Peyer's patch (tissue), 4 donors: ENCODE data around the gene GPR108. TPM values are rescaled to one million over a fixed set of nuclear protein-coding genes. Genes with fewer than 3 reads are reported as not detected.
"Not testable (repeated sequence)": the region's sequence is repeated elsewhere in the genome, so short reads cannot be mapped to it uniquely, and the experiment has no call there.

Experiments used
- DNase-seq, 3 donors: peaks; one replicate each; pipeline ENCODE4 v3.0.0-alpha.2; 2017 to 2019
- H3K27ac ChIP-seq, 4 donors: fragments of 200-600 bp; sonication (generic); one replicate each; pipeline ENCODE4 v1.5.1; 2016 to 2019
- H3K27me3 ChIP-seq, 2 donors: fragments of 200-600 bp; sonication (generic); one replicate each; pipeline ENCODE4 v1.5.1; 2019
- H3K36me3 ChIP-seq, 3 donors: fragments of 200-600 bp; sonication (generic); one replicate each; pipeline ENCODE4 v1.5.1; 2016 to 2019
- H3K4me1 ChIP-seq, 4 donors: fragments of 200-600 bp; sonication (generic); one replicate each; pipeline ENCODE4 v1.5.1; 2016 to 2019
- H3K4me3 ChIP-seq, 4 donors: fragments of 200-600 bp; sonication (generic); 1 replicate in 3 of 4; 2 replicates in 1 of 4; pipeline ENCODE4 v1.5.1; 2016 to 2019; ENCODE audit warnings: mild to moderate bottlenecking in 1 of 4
- H3K9me3 ChIP-seq, 4 donors: fragments of 200-600 bp; sonication (generic); one replicate each; pipeline ENCODE4 v1.5.1; 2016 to 2019; ENCODE audit warnings: mild to moderate bottlenecking in 1 of 4
- CTCF ChIP-seq, 6 experiments: fragments of 450-650 bp in 4 of 6; fragments of 200-600 bp in 2 of 6; sonication (generic) in 1 of 6; IDR thresholded peaks; one replicate each; pipeline ENCODE4 v1.5.1; 2017 to 2019; ENCODE audit warnings: antibody characterized with exemption in 6 of 6, mild to moderate bottlenecking in 3 of 6, moderate library complexity in 1 of 6
- POLR2A ChIP-seq, 2 donors: fragments of 450-650 bp; IDR thresholded peaks; one replicate each; pipeline ENCODE4 v1.5.1; 2017; ENCODE audit warnings: antibody characterized with exemption in 2 of 2, mild to moderate bottlenecking in 2 of 2, moderate library complexity in 2 of 2
- total RNA-seq, 4 donors: library from RNA; depleted of rRNA; stranded (reverse); fragments of >200 nt; gene quantifications; one replicate each; pipeline ENCODE4 v1.1.0, GENCODE V29; 2016

Gene GPR108
- total RNA-seq, 4 donors from 2014 or later, result 54.5 to 133 (median 92.2) TPM

DNA sequence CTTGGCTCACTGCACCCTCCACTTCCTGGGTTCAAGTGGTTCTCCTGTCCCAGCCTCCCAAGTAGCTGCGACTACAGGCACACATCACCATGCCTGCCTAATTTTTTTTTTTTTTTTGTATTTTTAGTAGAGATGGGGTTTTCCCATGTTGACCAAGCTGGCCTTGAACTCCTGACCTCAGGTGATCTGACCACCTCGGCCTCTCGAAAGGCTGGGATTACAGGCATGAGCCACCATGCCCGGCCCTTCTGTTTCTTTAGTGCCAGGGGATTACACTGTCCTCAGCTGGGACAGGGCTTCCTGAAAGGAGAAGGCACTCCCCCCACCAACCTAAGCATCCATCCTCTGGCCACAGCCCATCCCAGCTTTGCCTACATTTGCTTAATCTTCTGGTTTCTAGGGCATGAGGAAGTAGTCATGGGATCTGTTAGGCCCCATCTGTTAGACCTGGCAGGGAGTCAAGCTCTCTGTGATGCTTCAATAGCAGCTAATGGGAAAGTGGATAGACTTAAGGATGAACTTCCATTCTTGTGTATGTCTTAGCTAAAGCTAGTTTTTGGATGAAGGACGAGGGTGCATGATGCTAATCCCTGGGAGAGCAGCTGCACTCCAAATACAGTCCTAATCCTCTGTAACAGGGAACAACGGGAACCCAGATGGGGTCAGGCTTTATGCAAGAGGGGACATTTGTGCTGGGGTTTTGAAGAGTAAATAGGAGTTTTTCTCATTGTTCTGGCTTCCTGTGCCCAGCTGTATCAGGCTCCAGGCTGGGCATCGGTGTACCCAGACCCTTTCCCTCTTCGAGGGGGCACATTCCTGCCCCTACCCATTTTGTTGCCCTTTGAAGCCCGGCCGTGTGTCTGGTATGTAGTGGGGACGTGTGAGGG is 37.7 kb upstream of the GPR108 start:
- Histone ChIP-seq H3K36me3 (no peaks in the 10 kb centered on the region), H3K4me1 (peaks cover 0 to 11% (median 0%) of the 10 kb centered on the region in 4 donors), H3K9me3 (no peaks in the 10 kb centered on the region), H3K27me3 (no peaks in the 10 kb centered on the region), H3K4me3 (no peak overlapping the region), H3K27ac (peak overlapping the region in 1 of 4 donors; percentile 5)
- TF ChIP-seq CTCF (IDR thresholded peaks at IDR 0.05) (no peak), POLR2A (IDR thresholded peaks at IDR 0.05) (no peak)
- DNase-seq, result no peak

- peak overlapping the region; percentile 66 to 90 (median 74) for H3K27ac ChIP-seq
- H3K4me1 ChIP-seq, result peaks cover 0 to 11% (median under 1%) of the 10 kb centered on the region in 4 donors
- no peaks in the 10 kb centered on the region for H3K36me3 ChIP-seq
- no peaks in the 10 kb centered on the region for H3K9me3 ChIP-seq
- TF ChIP-seq POLR2A (IDR thresholded peaks at IDR 0.05) (no peak), CTCF (IDR thresholded peaks at IDR 0.05) (no peak)
- peak in 2 of 3 donors; percentile 85 to 86 for DNase-seq
- H3K27me3 ChIP-seq, result no peaks in the 10 kb centered on the region
- peak overlapping the region; percentile 58 to 81 (median 70) for H3K4me3 ChIP-seq
These were observed 36.0 kb upstream of the GPR108 start for GRCh38 chr19:6773323-6773931.

GRCh38 chr19:6772866-6773322 is 35.5 kb upstream of the GPR108 start:
- Histone ChIP-seq H3K4me1 (peaks cover 0 to 11% (median 3%) of the 10 kb centered on the region in 4 donors), H3K36me3 (no peaks in the 10 kb centered on the region), H3K9me3 (no peaks in the 10 kb centered on the region), H3K27me3 (no peaks in the 10 kb centered on the region), H3K4me3 (peak overlapping the region; percentile 58 to 81 (median 70)), H3K27ac (peak overlapping the region; percentile 66 to 90 (median 74))
- TF ChIP-seq POLR2A (IDR thresholded peaks at IDR 0.05), result peak in 1 of 2 donors; percentile 1
- no peak for TF ChIP-seq CTCF (IDR thresholded peaks at IDR 0.05)
- no peak for DNase-seq

DNA sequence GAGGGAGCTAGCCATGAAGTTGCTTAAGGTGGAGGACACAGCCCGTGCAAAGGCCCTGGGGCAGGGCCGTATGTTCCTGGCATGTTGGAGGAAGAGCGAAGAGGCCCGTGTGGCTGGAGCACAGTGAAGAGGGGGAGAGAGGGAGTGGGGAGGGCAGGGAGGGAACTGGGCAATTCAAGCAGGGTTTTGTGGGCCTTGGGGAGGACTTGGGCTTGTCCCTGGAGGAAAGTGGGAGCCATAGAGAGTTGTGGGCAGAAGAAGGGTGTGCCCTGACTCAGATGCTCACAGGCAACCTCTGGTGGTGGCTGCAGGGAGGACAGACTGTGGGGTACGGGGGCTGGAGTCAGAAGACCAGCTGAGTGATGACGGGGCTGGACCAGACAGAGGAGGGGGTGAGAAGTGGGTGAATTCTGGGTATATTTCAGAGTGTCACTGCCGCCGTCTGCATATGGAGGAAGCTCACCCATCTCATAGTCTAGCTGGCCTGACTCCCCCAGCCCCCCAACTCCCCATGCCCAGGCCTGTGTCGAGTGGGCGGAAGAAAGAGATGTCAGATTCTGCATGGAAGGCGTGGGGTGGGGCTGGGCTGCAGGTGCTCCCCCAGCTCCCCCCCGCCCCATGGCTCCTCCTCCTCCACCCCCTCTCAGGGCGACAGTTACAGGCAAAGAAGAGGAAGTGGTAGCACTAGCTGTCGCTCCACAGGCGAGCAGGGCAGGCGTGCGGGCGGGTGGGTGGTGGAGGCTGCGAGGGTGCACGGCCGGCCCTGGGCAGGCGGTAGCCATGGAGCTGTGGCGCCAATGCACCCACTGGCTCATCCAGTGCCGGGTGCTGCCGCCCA is 34.9 kb upstream of the GPR108 start, which contains the start of gene VAV1:
Gene VAV1 (plus strand): TSS at position 681 of the 838 bp plus-strand sequence. CDS start 100 bp downstream, at position 781.
- Histone ChIP-seq H3K4me1 (peaks cover 0 to 11% (median 5%) of the 10 kb centered on the region in 4 donors), H3K4me3 (peak within 1 kb of the TSS; percentile 58 to 81 (median 70)), H3K27ac (peak within 1 kb of the TSS; percentile 66 to 90 (median 74)), H3K9me3 (no peaks in the 10 kb centered on the region), H3K36me3 (no peaks in the 10 kb centered on the region), H3K27me3 (no peaks in the 10 kb centered on the region)
- DNase-seq, result peak; percentile 68 to 95 (median 94)
- TF ChIP-seq CTCF (IDR thresholded peaks at IDR 0.05), result no peak
- TF ChIP-seq POLR2A (IDR thresholded peaks at IDR 0.05), result peak; percentile 31 to 45

DNA sequence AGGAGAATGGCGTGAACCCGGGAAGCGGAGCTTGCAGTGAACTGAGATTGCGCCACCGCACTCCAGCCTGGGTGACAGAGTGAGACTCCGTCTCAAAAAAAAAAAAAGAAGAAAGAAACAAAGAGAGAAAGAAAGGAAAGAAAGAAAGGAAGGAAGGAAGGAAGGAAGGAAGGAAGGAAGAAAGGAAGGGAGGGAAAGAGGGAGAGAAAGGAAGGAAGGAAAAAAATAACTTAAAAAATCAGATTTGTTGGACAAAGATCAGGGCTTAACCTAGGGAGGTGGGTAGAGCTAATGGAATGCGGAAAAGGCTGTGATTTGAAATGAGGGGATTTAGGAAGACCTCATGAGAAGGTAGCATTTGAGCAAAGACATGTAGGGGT is 34.3 kb upstream of the GPR108 start:
- H3K9me3 ChIP-seq, H3K36me3 ChIP-seq, H3K4me3 ChIP-seq, H3K27me3 ChIP-seq, DNase-seq: not testable (repeated sequence)
- H3K4me1 ChIP-seq, result peaks cover 0 to 11% (median 5%) of the 10 kb centered on the region in 4 donors
- H3K27ac ChIP-seq, result peak overlapping the region in 1 of 4 donors; percentile 90
